Measurements from ENCODE around the gene KIAA1549.

GRCh38 chr7:138845711-138846110 lies 135.5 kb downstream of the KIAA1549 start:
- no peak for TF ChIP-seq CTCF (IDR thresholded peaks at IDR 0.05)
- no peak for TF ChIP-seq EP300 (IDR thresholded peaks at IDR 0.05)
- TF ChIP-seq POLR2A (IDR thresholded peaks at IDR 0.05; ENCODE audit: low read depth) = no peak
